ENCODE results near the gene KRTAP10-12.

DNA sequence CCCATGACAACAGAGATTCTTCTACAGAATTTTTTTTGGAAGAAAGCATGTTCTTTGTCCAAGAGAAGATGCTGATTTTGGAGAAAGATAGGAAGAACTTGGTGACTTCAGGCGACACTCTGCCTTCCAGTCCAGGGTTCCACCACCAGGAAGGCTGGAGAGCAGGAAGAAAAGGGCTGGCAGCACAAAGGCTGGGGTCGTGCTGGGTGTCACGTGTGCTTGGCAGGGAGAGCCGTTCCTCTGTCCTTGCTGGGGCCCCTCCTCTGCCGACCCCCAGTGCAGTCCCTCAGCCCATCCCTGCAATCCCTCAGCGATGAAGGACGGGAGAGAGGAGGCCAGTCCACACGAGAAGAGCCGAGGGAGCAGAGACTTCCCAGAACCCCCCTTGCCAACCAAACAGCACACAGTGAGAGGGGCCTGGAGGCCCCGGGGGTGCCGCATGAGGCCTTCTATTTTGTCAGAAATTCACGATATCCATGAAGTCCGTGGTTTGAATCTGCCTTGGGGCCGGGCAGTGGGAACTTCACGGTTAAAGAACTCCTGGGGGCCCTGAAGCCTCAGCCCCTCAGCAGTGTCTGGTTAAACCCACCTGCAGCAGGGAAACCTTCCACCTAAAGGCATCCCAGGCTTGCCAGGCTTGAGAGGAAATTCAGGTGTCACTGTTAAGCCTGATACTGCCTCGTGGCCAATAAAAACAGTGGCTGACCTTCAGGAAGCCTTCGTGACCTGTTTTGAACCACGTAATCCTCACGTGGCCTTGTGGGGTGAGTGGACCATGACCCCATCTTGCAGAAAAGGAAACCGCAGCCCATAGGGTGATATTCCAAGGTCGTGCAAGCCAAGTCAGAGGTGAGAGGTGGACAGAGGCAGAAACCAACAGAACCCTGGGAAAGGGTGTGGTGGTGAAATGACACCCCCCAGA lies 3.4 kb downstream of the KRTAP10-12 start:
- TF ChIP-seq, protein P1, sequence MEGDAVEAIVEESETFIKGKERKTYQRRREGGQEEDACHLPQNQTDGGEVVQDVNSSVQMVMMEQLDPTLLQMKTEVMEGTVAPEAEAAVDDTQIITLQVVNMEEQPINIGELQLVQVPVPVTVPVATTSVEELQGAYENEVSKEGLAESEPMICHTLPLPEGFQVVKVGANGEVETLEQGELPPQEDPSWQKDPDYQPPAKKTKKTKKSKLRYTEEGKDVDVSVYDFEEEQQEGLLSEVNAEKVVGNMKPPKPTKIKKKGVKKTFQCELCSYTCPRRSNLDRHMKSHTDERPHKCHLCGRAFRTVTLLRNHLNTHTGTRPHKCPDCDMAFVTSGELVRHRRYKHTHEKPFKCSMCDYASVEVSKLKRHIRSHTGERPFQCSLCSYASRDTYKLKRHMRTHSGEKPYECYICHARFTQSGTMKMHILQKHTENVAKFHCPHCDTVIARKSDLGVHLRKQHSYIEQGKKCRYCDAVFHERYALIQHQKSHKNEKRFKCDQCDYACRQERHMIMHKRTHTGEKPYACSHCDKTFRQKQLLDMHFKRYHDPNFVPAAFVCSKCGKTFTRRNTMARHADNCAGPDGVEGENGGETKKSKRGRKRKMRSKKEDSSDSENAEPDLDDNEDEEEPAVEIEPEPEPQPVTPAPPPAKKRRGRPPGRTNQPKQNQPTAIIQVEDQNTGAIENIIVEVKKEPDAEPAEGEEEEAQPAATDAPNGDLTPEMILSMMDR (IDR thresholded peaks at IDR 0.05; ENCODE audit: low read length): no peak
- no peak for TF ChIP-seq EZH2 (optimal IDR thresholded peaks at IDR 0.05; ENCODE audit: low read depth, low read length)
